Panc1 (cell line): ENCODE data around the gene KRT6A. TPM values are rescaled to one million over a fixed set of nuclear protein-coding genes. Genes with fewer than 3 reads are reported as not detected.

Source experiments
- ATAC-seq: fragments of 200-7000 bp; cut with Tn5 transposase; 2 replicates; pipeline ENCODE4 v1.9.1; 2020; ENCODE audit warnings: mild to moderate bottlenecking, moderate library complexity
- BruUV-seq: library from RNA; stranded (reverse); fragments of 400-500 nt; replicated peaks from 2 replicates; lab custom pipeline; 2021; lab: Mats Ljungman, UMichigan
- CTCF ChIA-PET: fragments of 300-600 bp; sonication (Branson Sonifier 250); formaldehyde crosslinking; loops from one replicate; lab custom pipeline; 2022; ENCODE audit warnings: antibody characterized with exemption; lab: Charles Lee
- POLR2A ChIA-PET: fragments of 300-600 bp; sonication (Branson Sonifier 250); formaldehyde crosslinking; loops from one replicate; lab custom pipeline; 2022; ENCODE audit warnings: antibody characterized with exemption; lab: Charles Lee
- DNase-seq: peaks from one replicate; pipeline ENCODE4 v3.0.0-alpha.2; 2010; ENCODE audit warnings: low read depth, low spot score
- H3K27ac ChIP-seq: 2 replicates; pipeline ENCODE4 v1.5.1; 2011; ENCODE audit warnings: mild to moderate bottlenecking, low read length, inconsistent platforms
- H3K27me3 ChIP-seq: fragments of 200-500 bp; sonication (Bioruptor generic); 2 replicates; pipeline ENCODE4 v1.6.0; 2014; ENCODE audit warnings: low read length, inconsistent platforms; ENCODE audit not compliant: control insufficient read depth, insufficient read depth
- H3K36me3 ChIP-seq: fragments of 200-500 bp; sonication (Bioruptor generic); 2 replicates; pipeline ENCODE4 v1.5.1; 2014; ENCODE audit warnings: inconsistent platforms, mild to moderate bottlenecking, low read length, moderate library complexity; ENCODE audit not compliant: control insufficient read depth, insufficient read depth
- H3K4me1 ChIP-seq: 2 replicates; pipeline ENCODE4 v1.5.1; 2011; ENCODE audit warnings: inconsistent platforms, mild to moderate bottlenecking, low read length, moderate library complexity; ENCODE audit not compliant: control insufficient read depth, insufficient read depth
- H3K4me3 ChIP-seq, 2 experiments: 2 replicates each; pipeline ENCODE4 v1.5.1; 2011 to 2012; ENCODE audit warnings: low read depth in 2 of 2, low read length in 2 of 2, mild to moderate bottlenecking in 2 of 2, inconsistent platforms in 1 of 2, moderate library complexity in 1 of 2
- H3K9me3 ChIP-seq: fragments of 200-500 bp; sonication (Bioruptor generic); 2 replicates; pipeline ENCODE4 v1.5.1; 2014; ENCODE audit warnings: low read depth, mild to moderate bottlenecking, inconsistent platforms, low read length, moderate library complexity; ENCODE audit not compliant: control insufficient read depth, insufficient read depth
- CTCF ChIP-seq: fragments of 450-650 bp; IDR thresholded peaks from 2 replicates; pipeline ENCODE4 v1.5.1; 2017; ENCODE audit warnings: mild to moderate bottlenecking
- POLR2AphosphoS5 ChIP-seq: IDR thresholded peaks from 2 replicates; pipeline ENCODE4 v1.6.1; 2012; ENCODE audit warnings: mild to moderate bottlenecking, low read depth, low read length, moderate library complexity
- REST ChIP-seq, 2 experiments: IDR thresholded peaks; 2 replicates each; pipeline ENCODE4 v1.6.1; 2011 to 2012; ENCODE audit warnings: low read depth in 2 of 2, control low read depth in 1 of 2, low read length in 1 of 2, mild to moderate bottlenecking in 1 of 2, moderate library complexity in 1 of 2; ENCODE audit not compliant: insufficient read depth in 1 of 2
- SIN3A ChIP-seq: IDR thresholded peaks from 2 replicates; pipeline ENCODE4 v1.6.1; 2012; ENCODE audit warnings: low read depth, mild to moderate bottlenecking, low read length, moderate library complexity, borderline replicate concordance; ENCODE audit not compliant: insufficient read depth
- TCF7L2 ChIP-seq: IDR thresholded peaks from 2 replicates; pipeline ENCODE4 v1.6.1; 2011; ENCODE audit warnings: mild to moderate bottlenecking, low read depth, low read length, inconsistent platforms
- in situ Hi-C: cut with HindIII; loops from 2 replicates; pipeline ENCODE4 v1.10.0; 2016; ENCODE audit warnings: low sequenced_read_pairs, low pct_unique_long_range_greater_than_20kb
- intact Hi-C: fragments of 100-400 bp; cut with micrococcal nuclease; formaldehyde crosslinking; loops from one replicate; pipeline ENCODE4 v1.10.0; 2022; ENCODE audit not compliant: unreplicated experiment
- total RNA-seq: library from RNA; stranded (reverse); gene quantifications from one replicate; pipeline ENCODE4 v1.2.1, GENCODE V29; 2021; ENCODE audit not compliant: unreplicated experiment

Gene KRT6A
- total RNA-seq, 1 experiment from 2014 or later = not detected

GRCh38 chr12:52445876-52446275 lies 47.2 kb downstream of the KRT6A start:
- TF ChIP-seq TCF7L2 = no peak
- no peak for TF ChIP-seq SIN3A
- TF ChIP-seq REST (IDR thresholded peaks at IDR 0.05; ENCODE audit: insufficient read depth in 1 of 2, low read depth in 2 of 2, low read length in 1 of 2) = no peak
- TF ChIP-seq POLR2AphosphoS5 = no peak
- in situ Hi-C loops (no loop called here), intact Hi-C loops (no loop called here)
- Histone ChIP-seq H3K27ac (no peak overlapping the region), H3K27me3 (peaks cover 3% of the 10 kb centered on the region; the same call in 1 of the 2 replicates), H3K4me1 (no peaks in the 10 kb centered on the region), H3K9me3 (no peaks in the 10 kb centered on the region), H3K36me3 (no peaks in the 10 kb centered on the region), H3K4me3 (no peak overlapping the region)
- no peak for ATAC-seq
- DNase-seq = no peak
- ChIA-PET CTCF (no interaction called here), POLR2A (no interaction called here)
- BruUV-seq = no TSS peak

- CTCF ChIA-PET = no interaction called here
- POLR2A ChIA-PET = no interaction called here
- Histone ChIP-seq H3K36me3 (no peaks in the 10 kb centered on the region), H3K27me3 (no peaks in the 10 kb centered on the region), H3K9me3 (no peaks in the 10 kb centered on the region), H3K27ac (no peak overlapping the region), H3K4me1 (no peaks in the 10 kb centered on the region), H3K4me3 (no peak overlapping the region)
- in situ Hi-C loops = no loop called here
- intact Hi-C loops = no loop called here
- ATAC-seq (no peak), DNase-seq (no peak)
- no TSS peak for BruUV-seq
- TF ChIP-seq CTCF = no peak
- no peak for TF ChIP-seq POLR2AphosphoS5
- no peak for TF ChIP-seq SIN3A
Observed at GRCh38 chr12:52444647-52445595, 48.1 kb downstream of the KRT6A start.

- Histone ChIP-seq H3K36me3 (no peaks in the 10 kb centered on the region), H3K27me3 (no peaks in the 10 kb centered on the region), H3K9me3 (no peaks in the 10 kb centered on the region), H3K4me1 (no peaks in the 10 kb centered on the region), H3K4me3 (no peak overlapping the region), H3K27ac (no peak overlapping the region)
- DNase-seq (no peak), ATAC-seq (no peak)
- ChIA-PET CTCF (no interaction called here), POLR2A (no interaction called here)
- TF ChIP-seq REST (IDR thresholded peaks at IDR 0.05; ENCODE audit: insufficient read depth in 1 of 2, low read depth in 2 of 2, low read length in 1 of 2) = no peak
- TF ChIP-seq CTCF = no peak
- no peak for TF ChIP-seq TCF7L2
- TF ChIP-seq POLR2AphosphoS5 = no peak
- TF ChIP-seq SIN3A = no peak
- intact Hi-C loops = no loop called here
- BruUV-seq = no TSS peak
- in situ Hi-C loops = no loop called here
Observed at GRCh38 chr12:52443966-52444365, 49.1 kb downstream of the KRT6A start.
